GM12801 (cell line): ENCODE data around the gene RILPL1.

Experiments
- TF ChIP-seq, protein P1 (sequence below): IDR thresholded peaks from one replicate; pipeline ENCODE4 v1.5.1; 2011; ENCODE audit warnings: control low read depth; ENCODE audit not compliant: insufficient read length; ENCODE audit errors: extremely low read depth

The RILPL1 gene

DNA sequence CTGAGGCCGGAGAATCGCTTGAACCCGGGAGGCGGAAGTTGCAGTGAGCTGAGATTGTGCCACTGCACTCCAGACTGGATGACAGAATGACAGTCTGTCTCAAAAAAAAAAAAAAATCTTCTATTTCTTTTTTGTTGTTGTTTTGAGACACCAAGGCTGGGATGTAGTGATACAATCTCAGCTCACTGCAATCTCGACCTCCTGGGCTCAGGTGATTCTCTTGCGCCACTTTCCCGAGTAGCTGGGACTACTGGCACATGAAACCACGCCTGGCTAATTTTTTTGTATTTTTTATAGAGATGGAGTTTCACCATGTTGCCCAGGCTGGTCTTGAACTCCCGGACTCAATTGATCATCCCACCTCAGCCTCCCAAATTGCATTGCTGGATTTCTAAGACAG lies 82.9 kb downstream of the RILPL1 start:
- TF ChIP-seq, protein P1, sequence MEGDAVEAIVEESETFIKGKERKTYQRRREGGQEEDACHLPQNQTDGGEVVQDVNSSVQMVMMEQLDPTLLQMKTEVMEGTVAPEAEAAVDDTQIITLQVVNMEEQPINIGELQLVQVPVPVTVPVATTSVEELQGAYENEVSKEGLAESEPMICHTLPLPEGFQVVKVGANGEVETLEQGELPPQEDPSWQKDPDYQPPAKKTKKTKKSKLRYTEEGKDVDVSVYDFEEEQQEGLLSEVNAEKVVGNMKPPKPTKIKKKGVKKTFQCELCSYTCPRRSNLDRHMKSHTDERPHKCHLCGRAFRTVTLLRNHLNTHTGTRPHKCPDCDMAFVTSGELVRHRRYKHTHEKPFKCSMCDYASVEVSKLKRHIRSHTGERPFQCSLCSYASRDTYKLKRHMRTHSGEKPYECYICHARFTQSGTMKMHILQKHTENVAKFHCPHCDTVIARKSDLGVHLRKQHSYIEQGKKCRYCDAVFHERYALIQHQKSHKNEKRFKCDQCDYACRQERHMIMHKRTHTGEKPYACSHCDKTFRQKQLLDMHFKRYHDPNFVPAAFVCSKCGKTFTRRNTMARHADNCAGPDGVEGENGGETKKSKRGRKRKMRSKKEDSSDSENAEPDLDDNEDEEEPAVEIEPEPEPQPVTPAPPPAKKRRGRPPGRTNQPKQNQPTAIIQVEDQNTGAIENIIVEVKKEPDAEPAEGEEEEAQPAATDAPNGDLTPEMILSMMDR, result no peak

DNA sequence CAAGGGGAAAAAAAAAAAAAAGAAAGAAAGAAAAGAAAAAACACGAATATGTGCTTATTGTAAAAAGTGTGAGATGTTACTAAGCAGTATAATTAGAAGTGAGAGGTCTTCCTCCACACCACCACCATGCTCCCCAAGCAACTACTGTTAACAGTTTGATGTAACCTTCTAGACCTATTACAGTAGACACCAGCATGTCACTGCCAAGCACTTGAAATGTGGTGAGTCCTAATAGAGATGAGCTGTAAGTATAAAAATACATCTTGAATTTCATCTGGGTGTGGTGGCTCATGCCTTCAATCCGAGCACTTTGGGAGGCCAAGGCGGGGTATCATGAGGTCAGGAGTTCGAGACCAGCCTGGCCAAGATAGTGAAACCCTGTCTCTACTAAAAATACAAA lies 83.7 kb downstream of the RILPL1 start:
- TF ChIP-seq, protein P1, result no peak

DNA sequence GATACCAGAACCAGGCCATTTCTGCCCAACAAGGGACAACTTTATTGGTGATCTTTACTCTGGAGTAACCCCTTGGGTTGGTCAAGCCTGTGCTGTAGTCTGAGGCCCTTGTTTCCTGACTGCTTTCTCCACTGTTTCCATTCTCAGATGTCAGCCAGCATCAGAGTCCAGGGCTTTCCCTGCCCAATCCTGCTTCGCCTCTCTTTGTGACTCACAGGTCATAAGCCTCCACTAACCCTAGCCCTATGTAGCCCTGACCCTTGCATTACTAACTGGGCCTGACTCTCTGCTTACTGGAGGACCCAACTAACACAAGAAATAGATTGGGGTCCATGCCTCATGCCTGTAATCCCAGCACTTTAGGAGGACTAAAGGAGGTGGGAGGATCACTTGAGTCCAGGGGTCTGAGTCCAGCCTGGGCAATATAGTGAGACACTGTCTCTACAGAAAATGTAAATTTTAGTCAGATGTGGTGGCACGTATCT lies 84.2 kb downstream of the RILPL1 start:
- TF ChIP-seq, protein P1, result no peak

DNA sequence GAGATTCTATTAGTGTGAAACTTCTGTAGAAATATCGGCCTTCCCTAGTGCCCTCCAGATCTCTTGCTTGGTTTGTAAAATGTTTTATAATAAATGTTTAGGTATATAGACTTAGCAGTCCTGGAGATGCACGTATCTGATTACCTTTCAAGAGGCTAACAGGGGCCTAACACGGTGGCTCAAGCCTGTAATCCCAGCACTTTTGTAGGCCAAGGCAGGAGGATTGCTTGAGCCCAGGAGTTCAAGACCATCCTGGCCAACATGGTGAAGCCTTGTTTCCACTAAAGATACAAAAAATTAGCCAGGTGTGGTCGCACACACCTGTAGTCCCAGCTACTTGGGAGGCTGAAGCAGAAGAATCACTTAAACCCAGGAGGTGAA lies 87.2 kb downstream of the RILPL1 start:
- TF ChIP-seq, protein P1, result no peak

DNA sequence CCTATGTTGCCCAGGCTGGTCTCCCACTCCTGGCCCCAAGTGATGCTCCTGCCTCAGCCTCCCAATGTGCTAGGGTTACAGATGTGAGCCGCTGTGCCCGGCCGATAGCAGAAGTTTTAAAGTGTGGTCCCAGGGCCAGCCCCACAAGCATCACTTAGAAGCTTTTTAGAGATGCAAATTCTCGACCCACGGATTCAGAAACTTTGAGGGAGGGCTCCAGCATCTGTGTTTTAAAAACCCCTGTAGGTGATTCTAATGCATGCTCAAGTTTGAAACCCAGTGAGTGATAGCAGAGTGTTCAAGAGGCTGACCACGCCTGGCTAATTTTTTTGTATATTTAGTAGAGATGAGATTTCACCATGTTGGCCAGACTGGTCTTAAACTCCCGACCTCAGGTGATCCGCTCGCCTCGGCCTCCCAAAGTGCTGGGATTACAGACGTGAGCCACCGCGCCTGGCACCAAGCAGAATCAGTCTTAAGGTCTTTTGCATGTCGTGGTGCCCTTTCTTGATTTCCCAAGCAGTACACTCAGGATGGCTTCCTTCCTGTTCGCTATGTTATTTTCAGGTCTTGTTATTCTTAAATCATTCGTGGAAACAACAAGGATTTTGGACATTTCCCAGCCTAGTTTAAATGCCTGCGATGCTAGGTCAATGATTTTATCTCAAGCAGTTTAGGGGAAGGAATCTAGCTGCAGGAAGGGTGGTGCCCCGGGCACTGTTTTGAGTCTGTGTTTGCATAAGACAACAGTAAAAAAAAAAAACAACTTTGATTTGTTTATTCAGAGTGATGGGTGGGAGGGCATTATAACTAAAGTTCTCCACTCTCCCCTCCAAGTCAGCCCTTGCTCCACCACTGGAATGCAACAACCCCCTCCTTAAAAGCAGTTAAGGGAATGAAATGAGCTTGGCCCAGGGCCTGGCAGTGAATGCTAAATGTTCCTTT lies 87.9 kb downstream of the RILPL1 start:
- TF ChIP-seq, protein P1, result no peak

DNA sequence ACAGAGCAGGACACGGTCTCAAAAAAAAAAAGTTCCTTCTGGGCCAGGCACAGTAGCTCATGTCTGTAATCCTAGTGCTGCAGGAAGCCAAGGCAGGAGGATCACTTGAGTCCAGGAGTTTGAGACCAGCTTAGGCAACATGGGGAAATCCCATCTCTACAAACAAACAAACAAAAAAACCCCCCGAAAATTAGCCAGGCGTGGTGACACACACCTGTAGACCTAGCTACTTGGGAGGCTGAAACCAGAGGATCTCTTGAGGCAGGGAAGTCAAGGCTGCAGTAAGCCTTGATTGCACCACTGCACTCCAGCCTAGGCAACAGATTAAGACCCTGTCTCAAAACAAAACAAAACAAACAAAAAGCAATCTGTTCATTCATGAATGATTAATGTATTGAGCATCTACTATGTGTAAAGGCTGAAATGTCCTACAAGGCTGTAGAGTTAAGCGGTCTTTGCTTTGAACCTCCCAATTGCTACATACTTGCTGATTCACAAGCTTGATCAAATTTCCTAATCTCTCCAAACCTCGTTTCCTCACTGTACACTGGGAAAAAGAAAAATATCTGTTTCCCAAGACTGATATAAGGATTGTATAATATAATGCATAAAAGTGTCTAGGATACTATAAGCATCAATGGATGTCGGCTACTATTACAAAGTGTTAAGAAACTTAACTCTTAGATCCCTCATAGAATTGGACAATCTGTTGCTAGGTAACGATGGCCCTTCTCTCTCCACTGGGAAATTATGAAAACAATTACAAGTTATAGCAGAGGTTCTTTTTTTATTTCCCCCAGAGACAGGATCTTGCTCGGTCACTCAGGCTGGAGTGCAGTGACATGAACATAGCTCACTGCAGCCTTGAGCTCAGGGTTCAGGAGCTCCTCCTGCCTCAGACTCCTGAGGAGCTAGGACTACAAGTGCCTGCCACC lies 89.2 kb downstream of the RILPL1 start:
- TF ChIP-seq, protein P1, result no peak

DNA sequence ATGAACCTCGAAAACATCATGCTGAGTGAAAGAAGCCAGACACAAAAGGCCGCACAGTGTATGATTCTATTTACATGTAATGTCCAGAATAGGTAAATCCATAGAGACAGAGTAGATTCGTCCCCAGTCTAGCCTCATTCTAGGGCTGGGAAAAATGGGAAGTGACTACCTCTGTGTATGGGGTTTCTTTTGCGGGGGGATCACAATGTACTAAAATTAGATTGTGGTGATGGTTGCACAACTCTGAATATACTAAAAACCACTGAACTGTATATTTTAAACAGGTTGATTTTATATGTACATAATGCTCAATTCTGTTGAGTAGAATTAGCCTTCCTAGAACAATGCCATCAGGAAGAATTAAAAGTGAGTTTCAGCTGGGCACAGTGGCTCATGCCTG lies 90.7 kb downstream of the RILPL1 start:
- TF ChIP-seq, protein P1, result no peak
